NCI-H1694 (cell line): ENCODE data around the gene PDZD2.
"Not testable (repeated sequence)": the region's sequence is repeated elsewhere in the genome, so short reads cannot be mapped to it uniquely, and the experiment has no call there.

Experiments
- DNase-seq: peaks from one replicate; lab custom pipeline; 2025; lab: John Stamatoyannopoulos, UW

The PDZD2 gene

DNA sequence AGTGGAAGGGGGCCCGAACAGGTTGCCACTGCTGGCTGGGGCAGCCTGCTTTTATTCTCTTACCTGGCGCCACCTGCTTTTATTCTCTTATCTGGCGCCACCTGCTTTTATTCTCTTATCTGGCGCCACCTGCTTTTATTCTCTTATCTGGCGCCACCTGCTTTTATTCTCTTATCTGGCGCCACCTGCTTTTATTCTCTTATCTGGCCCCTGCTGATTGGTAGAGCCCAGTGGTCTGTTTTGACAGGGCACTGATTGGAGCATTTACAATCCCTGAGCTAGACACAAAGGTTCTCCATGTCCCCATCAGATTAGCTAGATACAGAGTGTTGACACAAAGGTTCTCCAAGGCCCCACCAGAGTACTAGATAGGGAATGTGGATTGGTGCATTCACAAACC lies 52.5 kb downstream of the PDZD2 start:
- not testable (repeated sequence) for DNase-seq

DNA sequence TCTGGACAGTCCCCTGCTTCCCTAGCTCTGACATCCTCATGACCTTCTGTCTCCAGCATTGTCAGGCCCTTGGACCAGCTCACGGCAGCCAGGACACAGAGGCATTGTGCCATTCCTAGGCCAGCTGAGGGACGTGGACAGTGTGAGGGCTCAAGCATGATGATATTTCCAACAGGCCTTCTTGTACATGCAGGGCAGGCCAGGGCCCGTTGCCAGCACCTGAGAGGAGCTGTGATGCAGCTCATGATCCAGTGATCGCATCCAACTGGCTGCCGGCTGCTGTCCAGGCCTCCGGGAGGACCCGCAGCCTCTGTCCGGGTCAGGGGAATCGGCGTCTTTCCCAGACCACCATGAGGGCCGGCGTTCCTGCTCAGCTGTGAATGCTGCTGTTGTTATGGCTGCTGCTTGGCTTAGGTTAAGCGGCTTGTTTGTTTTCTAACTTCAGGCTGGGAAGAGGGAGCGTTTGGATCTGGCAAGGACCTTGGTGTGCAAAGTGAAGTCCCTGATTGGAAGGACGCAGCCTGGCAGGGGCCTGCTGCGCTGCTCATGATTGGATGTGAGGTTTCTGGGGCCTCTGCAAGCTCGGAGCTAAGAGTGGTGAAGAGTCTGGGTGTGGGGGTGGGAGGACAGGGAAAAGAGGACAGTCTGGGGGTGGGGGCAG lies 53.8 kb downstream of the PDZD2 start:
- DNase-seq, result no peak

DNA sequence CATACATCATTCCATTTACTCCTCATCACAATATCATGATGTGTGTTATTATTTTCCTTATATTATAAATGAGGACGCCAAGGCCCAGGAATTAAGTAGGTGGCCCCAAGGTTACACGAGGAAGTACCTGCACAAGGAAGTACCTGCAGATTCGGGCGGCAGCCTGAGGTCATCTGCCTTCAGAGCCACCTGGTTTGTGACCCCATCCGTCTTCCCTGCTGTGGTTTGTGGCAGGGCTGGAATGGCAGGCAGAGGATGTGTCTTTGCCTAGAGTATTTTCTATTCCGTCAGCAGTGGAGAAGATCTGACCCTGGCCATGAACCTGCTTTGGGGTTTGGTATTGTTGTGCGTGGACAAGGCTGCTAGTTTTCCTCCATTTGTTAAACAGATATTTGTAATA lies 59.7 kb downstream of the PDZD2 start:
- DNase-seq, result no peak

GRCh38 chr5:31701642-31702299 lies 62.8 kb downstream of the PDZD2 start:
- no peak for DNase-seq

GRCh38 chr5:31702712-31703111 lies 63.8 kb downstream of the PDZD2 start:
- no peak for DNase-seq

DNA sequence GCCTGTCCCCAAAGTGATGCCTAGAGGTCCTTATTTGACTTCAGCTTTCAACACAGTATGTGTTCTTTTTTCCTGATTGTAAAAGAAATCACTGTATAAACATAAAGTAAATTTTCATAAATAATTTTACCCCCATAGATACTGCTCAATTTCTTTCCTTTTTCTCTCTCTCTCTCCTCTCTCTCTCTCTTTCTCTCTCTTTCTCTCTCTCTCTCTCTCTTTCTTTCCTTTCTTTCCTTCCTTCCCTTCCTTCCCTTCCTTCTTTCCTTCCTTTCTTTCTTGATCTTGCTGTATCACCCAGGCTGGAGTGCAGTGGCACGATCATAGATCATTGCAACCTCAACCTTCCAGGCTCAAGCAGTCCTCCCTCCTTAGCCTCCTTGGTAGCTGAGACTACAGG lies 64.8 kb downstream of the PDZD2 start:
- no peak for DNase-seq

DNA sequence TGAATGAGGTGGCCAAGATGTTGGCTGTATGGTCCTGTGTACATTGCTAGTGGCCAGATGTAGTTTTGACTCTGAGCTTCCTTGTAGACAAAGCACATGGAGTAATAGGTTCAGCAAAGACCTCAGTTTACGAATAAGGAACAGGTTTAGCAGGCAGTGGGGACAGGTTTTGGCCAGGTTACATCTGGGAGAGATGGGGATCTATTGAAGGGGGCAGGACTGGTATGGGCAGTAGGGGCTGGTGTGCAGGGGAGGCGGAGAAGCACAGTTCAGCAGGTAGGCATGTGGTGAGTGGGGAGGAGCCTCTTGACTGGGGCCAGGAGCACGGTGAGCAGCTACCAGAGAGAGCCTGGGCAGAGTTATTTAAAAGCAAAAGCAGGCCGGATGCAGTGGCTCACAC lies 67.3 kb downstream of the PDZD2 start:
- no peak for DNase-seq

DNA sequence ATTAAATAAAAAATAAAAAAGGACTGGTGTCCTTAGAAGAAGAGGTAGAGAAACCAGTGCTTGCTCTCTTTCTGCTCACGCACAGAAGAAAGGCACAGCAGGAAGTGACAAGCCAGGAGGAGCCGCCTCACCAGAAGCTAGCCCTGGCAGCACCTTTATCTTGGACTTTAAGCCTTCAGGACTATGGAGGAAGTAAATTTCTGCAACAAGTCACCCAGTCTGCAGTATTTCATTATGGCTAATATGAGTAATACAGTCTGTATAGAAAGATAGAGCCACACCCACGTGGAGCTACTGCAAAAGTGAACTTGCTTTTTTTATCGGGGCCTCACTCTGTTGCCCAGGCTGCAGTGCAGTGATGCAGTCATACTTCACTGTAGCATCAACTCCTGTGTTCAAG lies 68.4 kb downstream of the PDZD2 start:
- no peak for DNase-seq

- DNase-seq, result no peak
Observed at GRCh38 chr5:31708089-31708488, 69.2 kb downstream of the PDZD2 start.

- no peak for DNase-seq
Observed at GRCh38 chr5:31711363-31711762, 72.4 kb downstream of the PDZD2 start.

GRCh38 chr5:31711935-31712592 lies 73.1 kb downstream of the PDZD2 start:
- no peak for DNase-seq

DNA sequence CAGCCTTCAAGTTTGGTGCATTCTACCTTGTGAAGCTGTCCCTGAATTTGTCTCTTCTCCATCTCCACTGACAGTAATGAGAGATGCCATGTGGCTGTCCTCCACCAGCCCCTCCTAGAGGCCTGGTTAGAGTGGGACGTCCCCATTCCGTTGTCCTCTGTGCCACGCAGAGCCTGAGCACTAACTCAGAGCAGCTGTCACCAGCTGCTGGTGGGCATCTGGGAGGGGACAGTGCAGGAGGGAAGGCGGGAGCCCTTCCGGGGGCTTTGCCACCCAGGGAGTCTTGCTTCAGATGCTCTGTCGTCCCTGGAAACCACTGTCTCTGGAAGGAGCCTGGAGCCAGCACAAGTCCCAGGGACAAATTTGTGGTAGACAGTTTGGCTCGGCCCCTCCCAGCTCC lies 78.6 kb downstream of the PDZD2 start:
- DNase-seq, result no peak

DNA sequence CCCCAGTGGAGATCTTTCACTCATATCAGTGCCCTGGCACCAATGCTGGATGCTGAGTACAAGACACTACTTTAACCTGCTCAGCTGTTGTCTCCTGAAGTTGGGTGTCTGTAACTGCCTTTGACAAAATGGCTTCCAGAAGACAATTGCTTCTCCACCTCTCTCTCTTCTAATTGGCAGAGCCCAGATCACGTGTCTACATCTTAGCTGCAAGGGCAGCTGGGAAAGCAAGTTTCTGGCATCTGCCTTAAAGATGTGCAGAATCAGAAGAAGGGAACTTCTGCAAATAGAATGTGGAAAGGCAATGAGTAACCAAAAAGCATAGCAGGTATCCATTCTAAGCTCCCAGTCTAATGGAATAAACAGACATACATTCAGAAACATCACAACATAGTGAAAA lies 81.1 kb downstream of the PDZD2 start:
- DNase-seq, result no peak

GRCh38 chr5:31720811-31721345 lies 81.9 kb downstream of the PDZD2 start:
- no peak for DNase-seq

- no peak for DNase-seq
Observed at GRCh38 chr5:31722111-31722510, 83.2 kb downstream of the PDZD2 start.

DNA sequence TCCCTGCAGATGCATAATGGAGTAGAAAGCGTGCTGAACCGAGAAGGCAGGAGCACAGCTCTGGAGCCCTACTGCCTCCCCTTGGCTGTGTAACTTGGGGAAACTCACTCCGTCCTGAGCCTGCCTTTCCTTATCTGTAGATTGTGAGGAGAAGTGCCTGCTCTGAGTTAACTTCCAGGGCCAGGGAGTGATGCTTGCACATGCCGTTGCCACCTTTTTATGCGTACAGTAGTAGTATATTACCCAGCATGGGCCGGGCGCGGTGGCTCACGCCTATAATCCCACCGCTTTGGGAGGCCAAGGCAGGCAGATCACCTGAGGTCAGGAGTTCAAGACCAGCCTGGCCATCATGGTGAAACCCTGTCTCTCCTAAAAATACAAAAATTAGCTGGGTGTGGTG lies 87.1 kb downstream of the PDZD2 start:
- DNase-seq, result no peak

DNA sequence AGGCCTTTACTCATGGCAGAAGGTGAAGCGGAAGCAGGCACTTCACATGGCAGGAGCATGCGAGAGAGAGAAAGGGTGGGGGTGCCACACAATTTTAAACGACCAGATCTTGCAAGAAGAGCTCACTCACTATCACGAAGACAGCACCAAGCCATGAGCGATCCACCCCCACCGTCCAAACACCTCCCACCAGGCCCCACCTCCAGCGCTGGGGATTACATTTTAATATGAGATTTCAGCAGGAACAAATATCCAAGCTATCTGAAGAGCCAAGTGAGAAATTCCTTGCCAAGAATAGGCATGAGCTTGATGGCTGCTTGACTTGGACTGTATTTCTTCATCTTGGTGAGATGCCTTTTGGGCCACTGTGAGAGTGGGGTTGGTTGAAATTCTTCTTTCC lies 88.0 kb downstream of the PDZD2 start:
- DNase-seq, result no peak

GRCh38 chr5:31728039-31728438 lies 89.1 kb downstream of the PDZD2 start:
- DNase-seq, result no peak

DNA sequence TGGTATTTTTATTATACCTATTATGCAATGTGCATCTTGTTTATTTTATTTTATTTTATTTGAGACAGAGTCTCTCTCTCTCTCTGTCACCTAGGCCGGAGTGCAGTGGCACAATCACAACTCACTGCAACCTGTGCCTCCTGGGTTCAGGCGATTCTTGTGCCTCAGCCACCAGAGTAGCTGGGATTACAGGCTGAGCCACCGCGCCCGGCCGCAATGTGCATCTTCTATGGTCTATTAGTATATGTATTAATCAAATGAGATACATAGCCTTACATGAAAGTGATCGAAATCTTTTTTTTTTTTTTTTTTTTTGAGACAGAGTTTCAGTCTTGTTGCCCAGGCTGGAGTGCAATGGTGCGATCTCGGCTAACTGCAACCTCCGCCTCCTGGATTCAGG lies 89.9 kb downstream of the PDZD2 start:
- DNase-seq, result not testable (repeated sequence)

DNA sequence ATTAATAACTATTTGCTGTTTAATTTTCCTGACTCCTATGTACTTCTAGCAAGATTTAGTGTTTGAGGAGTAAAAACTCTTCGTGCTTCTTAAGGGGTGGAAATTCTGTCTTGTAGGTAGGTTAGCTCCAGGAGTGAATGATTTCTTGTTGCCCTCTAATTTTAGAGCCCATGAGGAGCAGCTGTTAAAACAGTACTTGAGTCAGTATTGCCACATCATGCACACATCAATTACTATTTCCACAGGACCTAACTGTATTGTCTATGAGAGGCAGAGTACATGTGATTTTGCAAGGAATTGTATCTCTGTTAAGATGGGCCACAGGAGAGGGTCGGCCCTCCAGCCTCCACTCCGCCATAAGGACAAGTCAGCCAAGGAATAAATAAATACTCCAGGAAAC lies 91.2 kb downstream of the PDZD2 start:
- DNase-seq, result no peak

GRCh38 chr5:31731016-31731415 lies 92.1 kb downstream of the PDZD2 start:
- no peak for DNase-seq

GRCh38 chr5:31731710-31732301 lies 92.9 kb downstream of the PDZD2 start:
- DNase-seq, result no peak

DNA sequence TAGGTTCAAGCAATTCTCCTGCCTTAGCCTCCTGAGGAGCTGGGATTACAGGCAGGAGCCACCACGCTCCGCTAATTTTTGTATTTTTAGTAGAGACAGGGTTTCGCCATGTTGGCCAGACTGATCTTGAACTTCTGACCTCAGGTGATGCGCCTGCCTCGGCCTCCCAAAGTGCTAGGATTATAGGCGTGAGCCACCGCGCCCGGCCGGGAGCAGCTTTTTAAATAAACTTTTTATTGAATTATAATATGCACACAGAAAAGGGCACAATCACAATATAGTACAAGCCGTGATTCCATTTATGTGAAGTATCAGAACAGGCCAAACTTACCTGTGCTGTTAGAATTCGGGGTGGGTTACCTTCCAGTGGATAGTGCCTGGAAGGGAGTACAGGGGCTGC lies 93.9 kb downstream of the PDZD2 start:
- not testable (repeated sequence) for DNase-seq
